ENCODE measurements around the gene ATP2B2.

- TF ChIP-seq POLR2AphosphoS5 (IDR thresholded peaks at IDR 0.05; ENCODE audit: low read depth) (no peak), CTCF (conservative IDR thresholded peaks at IDR 0.05; ENCODE audit: low read depth in 2 of 2) (no peak), REST (IDR thresholded peaks at IDR 0.05; ENCODE audit: unreplicated experiment) (no peak), NANOG (IDR thresholded peaks at IDR 0.05; ENCODE audit: borderline replicate concordance) (no peak), EZH2 (IDR thresholded peaks at IDR 0.05; ENCODE audit: low read depth, unreplicated experiment) (no peak), CREB1 (CRISPR knock-in tag; IDR thresholded peaks at IDR 0.05; ENCODE audit: low read depth) (no peak), EZH2phosphoT487 (IDR thresholded peaks at IDR 0.05; ENCODE audit: unreplicated experiment) (no peak), STAT1 (IDR thresholded peaks at IDR 0.05; ENCODE audit: unreplicated experiment) (no peak), ETS1 (IDR thresholded peaks at IDR 0.05) (no peak)
These were observed 21.6 kb downstream of the ATP2B2 start for GRCh38 chr3:10483686-10484345.

All from GM23338 (cell line).